ENCODE results near the gene MRPL36.

DNA sequence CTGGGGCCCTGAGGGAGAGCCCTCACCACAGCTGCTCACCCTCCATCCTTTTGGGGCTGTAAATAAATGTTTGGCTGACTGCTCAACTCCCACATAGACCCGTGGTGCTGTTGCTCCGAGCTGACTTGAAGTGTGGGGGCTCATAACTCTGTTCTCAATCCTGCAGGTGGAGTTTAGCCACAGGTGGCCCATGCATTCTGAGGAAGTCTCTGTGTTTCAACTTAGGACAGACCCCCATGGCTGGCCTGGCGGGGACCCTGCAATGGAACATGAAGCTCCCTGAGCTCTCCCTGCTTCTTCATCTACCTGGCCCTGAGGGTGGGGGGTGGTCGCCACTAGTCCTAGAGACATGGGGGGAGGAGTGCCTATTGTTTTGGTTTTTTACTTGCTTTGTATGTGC lies 21.3 kb upstream of the MRPL36 start:
- TF ChIP-seq, protein P1, sequence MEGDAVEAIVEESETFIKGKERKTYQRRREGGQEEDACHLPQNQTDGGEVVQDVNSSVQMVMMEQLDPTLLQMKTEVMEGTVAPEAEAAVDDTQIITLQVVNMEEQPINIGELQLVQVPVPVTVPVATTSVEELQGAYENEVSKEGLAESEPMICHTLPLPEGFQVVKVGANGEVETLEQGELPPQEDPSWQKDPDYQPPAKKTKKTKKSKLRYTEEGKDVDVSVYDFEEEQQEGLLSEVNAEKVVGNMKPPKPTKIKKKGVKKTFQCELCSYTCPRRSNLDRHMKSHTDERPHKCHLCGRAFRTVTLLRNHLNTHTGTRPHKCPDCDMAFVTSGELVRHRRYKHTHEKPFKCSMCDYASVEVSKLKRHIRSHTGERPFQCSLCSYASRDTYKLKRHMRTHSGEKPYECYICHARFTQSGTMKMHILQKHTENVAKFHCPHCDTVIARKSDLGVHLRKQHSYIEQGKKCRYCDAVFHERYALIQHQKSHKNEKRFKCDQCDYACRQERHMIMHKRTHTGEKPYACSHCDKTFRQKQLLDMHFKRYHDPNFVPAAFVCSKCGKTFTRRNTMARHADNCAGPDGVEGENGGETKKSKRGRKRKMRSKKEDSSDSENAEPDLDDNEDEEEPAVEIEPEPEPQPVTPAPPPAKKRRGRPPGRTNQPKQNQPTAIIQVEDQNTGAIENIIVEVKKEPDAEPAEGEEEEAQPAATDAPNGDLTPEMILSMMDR (optimal IDR thresholded peaks at IDR 0.05 in 1 of 3, IDR thresholded peaks at IDR 0.05 in 1 of 3, conservative IDR thresholded peaks at IDR 0.05 in 1 of 3; ENCODE audit: extremely low read depth in 1 of 3, insufficient read depth in 2 of 3, low read length in 3 of 3), result no peak
- no peak for TF ChIP-seq EZH2 (IDR thresholded peaks at IDR 0.05; ENCODE audit: low read length)

Measured in keratinocyte (primary cell).